Natural killer cell (primary cell): ENCODE results near the gene PPP1R15A. TPM values are rescaled to one million over a fixed set of nuclear protein-coding genes. Genes with fewer than 3 reads are reported as not detected.

Experiments used
- ATAC-seq, 3 donors: fragments of 150-1000 bp in 2 of 3; fragments of 200-7000 bp in 1 of 3; cut with Tn5 transposase; 1 replicate in 1 of 3; 2 replicates in 2 of 3; pipeline ENCODE4 v1.10.0; 2021; ENCODE audit warnings: mild to moderate bottlenecking in 2 of 3, moderate library complexity in 2 of 3
- DNase-seq, 2 donors: peaks; one replicate each; pipeline versions ENCODE4 v3.0.0 to v3.0.0-alpha.2; 2013 to 2021; ENCODE audit warnings: mixed read lengths in 1 of 2
- H3K27ac ChIP-seq: one replicate; pipeline ENCODE4 v1.5.1; 2013; ENCODE audit warnings: mild to moderate bottlenecking, low read length
- H3K27me3 ChIP-seq: one replicate; pipeline ENCODE4 v1.6.1; 2013; ENCODE audit warnings: low read length; ENCODE audit not compliant: control insufficient read depth, insufficient read depth
- H3K36me3 ChIP-seq: one replicate; pipeline ENCODE4 v1.6.1; 2013; ENCODE audit warnings: low read length; ENCODE audit not compliant: control insufficient read depth, insufficient read depth
- H3K4me1 ChIP-seq: one replicate; pipeline ENCODE4 v1.6.1; 2013; ENCODE audit warnings: low read length; ENCODE audit not compliant: control insufficient read depth, insufficient read depth
- H3K4me3 ChIP-seq: one replicate; pipeline ENCODE4 v1.5.1; 2013; ENCODE audit warnings: low read length
- H3K9me3 ChIP-seq: one replicate; pipeline ENCODE4 v1.6.1; 2013; ENCODE audit warnings: low read length; ENCODE audit not compliant: control insufficient read depth, insufficient read depth
- H3K27ac Mint-ChIP-seq, 2 donors: one replicate each; pipeline ENCODE4 v1.8.0; 2022; ENCODE audit warnings: mild to moderate bottlenecking in 2 of 2, mixed read lengths in 2 of 2, moderate library complexity in 1 of 2
- H3K27me3 Mint-ChIP-seq, 2 donors: one replicate each; pipeline ENCODE4 v1.8.0; 2022; ENCODE audit warnings: low read depth in 2 of 2, mixed read lengths in 2 of 2
- H3K36me3 Mint-ChIP-seq: one replicate; pipeline ENCODE4 v1.8.0; 2022; ENCODE audit warnings: mixed read lengths
- H3K4me1 Mint-ChIP-seq, 2 donors: one replicate each; pipeline ENCODE4 v1.8.0; 2022; ENCODE audit warnings: mixed read lengths in 2 of 2
- H3K4me3 Mint-ChIP-seq: one replicate; pipeline ENCODE4 v1.8.0; 2022; ENCODE audit warnings: mild to moderate bottlenecking, moderate library complexity, mixed read lengths
- H3K9me3 Mint-ChIP-seq, 2 donors: one replicate each; pipeline ENCODE4 v1.8.0; 2022; ENCODE audit warnings: mixed read lengths in 2 of 2
- CTCF ChIP-seq: fragments of 200-600 bp; IDR thresholded peaks from one replicate; pipeline ENCODE4 v1.8.0; 2022; ENCODE audit warnings: antibody characterized with exemption
- WGBS: methylation state at CpG from one replicate; pipeline ENCODE4 v1.1.7; 2013; ENCODE audit warnings: missing lambda C conversion rate; ENCODE audit not compliant: insufficient coverage; 5-methylcytosine and 5-hydroxymethylcytosine counted together
- intact Hi-C: fragments of 100-400 bp; cut with micrococcal nuclease; formaldehyde crosslinking; loops from one replicate; pipeline ENCODE4 v1.14.2; 2022
- total RNA-seq, 4 donors: library from RNA; stranded (reverse); fragments of 120-200 nt in 1 of 4; gene quantifications; one replicate each; pipeline versions ENCODE4 v1.2.3 to v1.2.4, GENCODE V29; 2013 to 2022

Gene PPP1R15A
- 1,000 to 10,000 TPM in 2 of 3 donors, 100 to 1,000 TPM in 1; 942 to 1,308 (median 1,174) TPM for total RNA-seq
- 339 TPM for total RNA-seq (2013)

- H3K4me3 Mint-ChIP-seq: peak within 1 kb of the TSS; percentile 100
- peaks cover 43 to 46% of the 10 kb centered on the region in 2 donors for H3K4me1 Mint-ChIP-seq
- ATAC-seq (peak; percentile 41 to 65 (median 63)), DNase-seq (peak; percentile 99 to 100)
- WGBS: under 1% methylated on average over 53 of the region's 53 CpGs
- Histone ChIP-seq H3K4me3 (peak within 1 kb of the TSS; percentile 86), H3K27me3 (no peaks in the 10 kb centered on the region), H3K9me3 (no peaks in the 10 kb centered on the region), H3K4me1 (peaks cover 45% of the 10 kb centered on the region), H3K36me3 (peaks cover 23% of the 10 kb centered on the region), H3K27ac (peak within 1 kb of the TSS; percentile 99)
- peak within 1 kb of the TSS; percentile 98 to 100 for H3K27ac Mint-ChIP-seq
- H3K36me3 Mint-ChIP-seq: peaks cover 20% of the 10 kb centered on the region
- peaks cover 0 to 16% of the 10 kb centered on the region in 2 donors for H3K27me3 Mint-ChIP-seq
- peaks cover 0 to 3% of the 10 kb centered on the region in 2 donors for H3K9me3 Mint-ChIP-seq
- intact Hi-C loops: loop anchor here (5.0 to 10.0 kb wide), 2 partner anchors 90 to 238 kb away; partner anchors contain the start of gene DBP
- TF ChIP-seq CTCF: no peak
Observed at GRCh38 chr19:48872182-48872883, at the start of gene PPP1R15A. Gene PPP1R15A, plus strand, starts transcription at chr19:48872421. Its CDS starts 813 bp downstream, at chr19:48873234.

GRCh38 chr19:48822514-48822913, 49.7 kb upstream of the PPP1R15A start:
- Mint-ChIP-seq H3K27me3 (no peaks in the 10 kb centered on the region), H3K27ac (no peak overlapping the region), H3K4me3 (no peak overlapping the region), H3K36me3 (no peaks in the 10 kb centered on the region), H3K9me3 (no peaks in the 10 kb centered on the region), H3K4me1 (no peaks in the 10 kb centered on the region)
- H3K4me1 ChIP-seq: no peaks in the 10 kb centered on the region
- ATAC-seq (no peak), DNase-seq (no peak)
- H3K9me3 ChIP-seq: no peaks in the 10 kb centered on the region
- WGBS: 95% methylated on average over 2 of the region's 2 CpGs
- H3K4me3 ChIP-seq: no peak overlapping the region
- no peaks in the 10 kb centered on the region for H3K27me3 ChIP-seq
- H3K27ac ChIP-seq: no peak overlapping the region
- no peaks in the 10 kb centered on the region for H3K36me3 ChIP-seq
- TF ChIP-seq CTCF: no peak
- intact Hi-C loops: no loop called here

GRCh38 chr19:48826606-48827020, 45.6 kb upstream of the PPP1R15A start:
- Mint-ChIP-seq H3K4me3 (no peak overlapping the region), H3K27me3 (peaks cover 0 to 5% of the 10 kb centered on the region in 2 donors), H3K4me1 (no peaks in the 10 kb centered on the region), H3K36me3 (no peaks in the 10 kb centered on the region), H3K27ac (no peak overlapping the region), H3K9me3 (no peaks in the 10 kb centered on the region)
- Histone ChIP-seq H3K9me3 (no peaks in the 10 kb centered on the region), H3K36me3 (no peaks in the 10 kb centered on the region), H3K27ac (no peak overlapping the region), H3K27me3 (no peaks in the 10 kb centered on the region), H3K4me3 (no peak overlapping the region), H3K4me1 (no peaks in the 10 kb centered on the region)
- TF ChIP-seq CTCF: no peak
- intact Hi-C loops: no loop called here
- DNase-seq (no peak), ATAC-seq (no peak)
- 94% methylated on average over 7 of the region's 8 CpGs for WGBS
